ENCODE measurements around the gene TASOR.

GRCh38 chr3:56633602-56634535 lies 49.2 kb downstream of the TASOR start:
- TF ChIP-seq CTCF (IDR thresholded peaks at IDR 0.05; ENCODE audit: low read length), result no peak
- TF ChIP-seq EZH2 (optimal IDR thresholded peaks at IDR 0.05; ENCODE audit: low read depth, low read length), result no peak
- no peak for TF ChIP-seq EZH2phosphoT487 (IDR thresholded peaks at IDR 0.05; ENCODE audit: low read length)

All from MM.1S (cell line).